Measurements from ENCODE around the gene GRID1.
"Not testable (repeated sequence)": the region's sequence is repeated elsewhere in the genome, so short reads cannot be mapped to it uniquely, and the experiment has no call there.

GRID1 gene

DNA sequence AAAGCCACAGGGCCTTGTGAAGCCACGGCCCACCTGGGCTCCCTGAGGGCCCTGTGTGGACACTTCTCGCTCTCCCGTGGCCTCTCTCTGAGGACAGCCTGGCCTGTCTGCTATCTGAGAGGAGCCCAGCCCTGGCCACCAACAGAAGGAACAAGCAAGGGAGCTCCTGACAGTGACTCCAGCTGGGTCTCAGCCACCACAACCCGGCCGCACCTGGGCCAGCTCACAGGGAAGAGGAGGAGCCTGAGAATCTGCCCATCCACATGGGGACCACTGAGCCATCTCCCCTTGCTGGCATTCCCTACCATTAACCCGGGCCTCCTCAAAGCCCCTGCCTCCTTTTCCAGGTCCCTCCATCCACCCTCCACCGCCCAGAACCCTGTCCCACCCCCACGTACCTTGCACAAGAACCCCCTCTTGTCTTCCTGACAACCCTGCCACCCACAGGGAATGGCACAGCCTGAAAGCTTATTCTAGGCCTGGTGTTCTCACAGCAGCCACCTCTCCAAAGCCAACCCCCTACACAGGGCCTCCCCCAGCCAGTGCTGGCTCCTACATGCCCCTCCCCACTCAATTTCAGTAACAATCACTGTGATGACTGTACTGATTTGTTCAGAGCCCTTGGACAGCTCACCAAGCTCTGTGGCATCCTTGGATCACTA is 120.2 kb downstream of the GRID1 start:
- Histone ChIP-seq H3K4me3 (ENCODE audit: low read length) (no peak overlapping the region), H3K36me3 (ENCODE audit: insufficient read depth, low read depth, low read length) (no peaks in the 10 kb centered on the region), H3K4me1 (ENCODE audit: insufficient read depth, low read length) (no peaks in the 10 kb centered on the region), H3K27me3 (ENCODE audit: insufficient read depth, low read length) (no peaks in the 10 kb centered on the region), H3K9ac (ENCODE audit: low read depth, low read length) (no peak overlapping the region), H3K9me3 (ENCODE audit: insufficient read depth, low read depth, low read length) (peaks cover 9% of the 10 kb centered on the region), H3K27ac (ENCODE audit: low read length) (no peak overlapping the region)

DNA sequence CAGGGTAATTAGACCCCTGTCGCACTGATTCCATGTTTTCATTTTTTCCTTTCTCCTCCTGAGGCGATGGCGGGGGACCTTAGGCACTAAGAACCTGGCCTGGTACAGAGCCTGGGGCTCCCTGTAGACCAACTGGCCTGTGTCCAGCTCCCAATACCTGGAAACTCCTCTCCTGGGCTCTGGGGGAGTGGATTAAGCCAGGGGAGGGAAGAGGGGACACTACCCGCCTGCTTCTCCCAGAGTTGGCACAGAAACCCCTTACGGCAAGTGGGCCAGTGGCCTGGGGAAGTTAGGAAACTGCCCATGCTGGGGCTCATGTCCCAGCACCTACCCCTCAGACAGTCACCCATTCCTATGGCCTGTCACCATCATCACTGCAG is 121.6 kb downstream of the GRID1 start:
- H3K9me3 ChIP-seq (ENCODE audit: insufficient read depth, low read depth, low read length) = peaks cover 6% of the 10 kb centered on the region
- no peaks in the 10 kb centered on the region for H3K4me1 ChIP-seq (ENCODE audit: insufficient read depth, low read length)
- no peak overlapping the region for H3K27ac ChIP-seq (ENCODE audit: low read length)
- no peak overlapping the region for H3K4me3 ChIP-seq (ENCODE audit: low read length)
- H3K27me3 ChIP-seq (ENCODE audit: insufficient read depth, low read length) = no peaks in the 10 kb centered on the region
- H3K9ac ChIP-seq (ENCODE audit: low read depth, low read length) = no peak overlapping the region
- H3K36me3 ChIP-seq (ENCODE audit: insufficient read depth, low read depth, low read length) = no peaks in the 10 kb centered on the region

DNA sequence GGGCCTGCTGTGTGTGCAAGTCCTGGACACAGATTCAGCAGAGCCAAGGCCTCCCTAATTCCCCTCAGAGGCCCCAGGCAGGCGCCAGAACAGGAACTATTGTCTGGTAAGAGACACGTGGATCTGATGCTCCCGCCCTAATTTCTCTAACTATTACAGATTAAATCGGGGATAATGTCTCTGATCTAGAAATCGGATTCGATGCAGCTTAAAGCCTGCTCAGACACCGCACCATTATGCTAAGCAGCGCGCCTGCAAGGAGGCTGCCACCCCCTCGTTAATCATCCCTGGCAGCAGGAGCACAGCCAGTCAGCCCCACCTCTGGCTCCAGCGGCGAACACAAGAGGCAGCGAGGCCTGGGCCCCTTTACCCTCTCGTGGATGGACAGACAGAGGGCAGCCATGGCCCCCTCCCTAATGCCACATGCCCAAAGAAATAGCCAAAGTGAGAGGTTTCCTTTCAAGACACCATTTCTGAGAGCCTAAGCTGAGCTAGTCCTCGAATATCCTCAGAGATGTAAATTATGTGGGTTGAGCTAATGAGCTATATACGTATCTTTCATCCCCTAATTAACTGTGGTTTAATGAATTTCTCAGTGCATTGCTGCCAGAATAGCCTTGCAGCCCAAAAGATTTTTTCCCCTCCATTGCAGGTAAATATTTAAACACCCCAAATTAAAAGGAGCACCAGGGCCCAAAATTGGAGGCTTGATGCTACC is 122.1 kb downstream of the GRID1 start:
- no peak overlapping the region for H3K27ac ChIP-seq (ENCODE audit: low read length)
- no peaks in the 10 kb centered on the region for H3K36me3 ChIP-seq (ENCODE audit: insufficient read depth, low read depth, low read length)

DNA sequence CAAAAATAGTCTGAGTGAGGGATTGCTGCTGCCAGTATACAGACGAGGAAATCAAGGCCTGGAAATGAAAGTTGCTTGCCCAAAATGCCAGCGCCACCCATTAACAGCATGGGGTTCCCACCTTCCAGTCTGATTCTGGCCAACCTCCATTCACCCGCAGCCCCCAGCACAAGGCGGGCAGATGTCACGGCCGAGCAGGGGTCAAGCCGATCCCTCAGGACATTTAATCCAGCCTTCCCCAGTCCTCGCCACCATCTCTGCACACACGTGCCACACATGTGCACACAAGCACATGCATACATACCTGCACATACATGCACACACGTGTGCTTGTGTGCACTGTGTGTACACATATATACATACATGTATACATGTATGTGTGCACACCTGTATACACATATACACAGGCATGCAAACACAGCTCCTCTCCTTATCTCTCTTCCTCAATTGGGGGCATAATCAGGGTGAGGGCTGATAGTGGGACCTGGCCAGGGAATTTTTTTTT is 122.9 kb downstream of the GRID1 start:
- Histone ChIP-seq H3K27ac (ENCODE audit: low read length) (no peak overlapping the region), H3K9me3 (ENCODE audit: insufficient read depth, low read depth, low read length) (peaks cover 11% of the 10 kb centered on the region; the same call in 1 of the 2 replicates), H3K4me3 (ENCODE audit: low read length) (no peak overlapping the region)

More for the DNA sequence above, 122.1 kb downstream of the GRID1 start:
- peaks cover 3% of the 10 kb centered on the region; the same call in 1 of the 2 replicates for H3K9me3 ChIP-seq (ENCODE audit: insufficient read depth, low read depth, low read length)
- no peak overlapping the region for H3K9ac ChIP-seq (ENCODE audit: low read depth, low read length)
- no peaks in the 10 kb centered on the region for H3K4me1 ChIP-seq (ENCODE audit: insufficient read depth, low read length)
- H3K4me3 ChIP-seq (ENCODE audit: low read length) = no peak overlapping the region
- no peaks in the 10 kb centered on the region for H3K27me3 ChIP-seq (ENCODE audit: insufficient read depth, low read length)

DNA sequence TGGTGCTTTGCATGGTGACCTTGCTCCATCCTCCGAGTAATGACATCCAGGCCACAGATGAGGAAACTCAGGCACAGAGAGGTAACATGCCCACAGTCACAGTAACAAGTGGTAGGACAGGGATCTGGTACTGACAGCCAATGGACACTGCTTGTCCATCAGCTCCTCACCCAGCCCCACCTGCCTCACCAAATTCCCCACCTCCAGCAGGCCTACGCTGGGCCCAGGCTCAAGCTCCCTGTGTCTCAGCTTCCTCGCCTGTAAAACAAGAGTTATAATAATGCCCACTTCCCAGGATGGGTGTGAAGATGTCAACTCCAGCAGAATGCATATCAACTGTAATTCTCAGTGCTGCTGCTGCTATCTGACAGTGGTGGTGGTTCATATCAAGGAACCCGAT is 123.8 kb downstream of the GRID1 start:
- Histone ChIP-seq H3K4me3 (ENCODE audit: low read length) (no peak overlapping the region), H3K9ac (ENCODE audit: low read depth, low read length) (no peak overlapping the region), H3K27me3 (ENCODE audit: insufficient read depth, low read length) (no peaks in the 10 kb centered on the region), H3K27ac (ENCODE audit: low read length) (no peak overlapping the region), H3K4me1 (ENCODE audit: insufficient read depth, low read length) (no peaks in the 10 kb centered on the region), H3K36me3 (ENCODE audit: insufficient read depth, low read depth, low read length) (no peaks in the 10 kb centered on the region), H3K9me3 (ENCODE audit: insufficient read depth, low read depth, low read length) (peaks cover 19% of the 10 kb centered on the region)

More for the DNA sequence above, 122.9 kb downstream of the GRID1 start:
- no peaks in the 10 kb centered on the region for H3K27me3 ChIP-seq (ENCODE audit: insufficient read depth, low read length)
- H3K9ac ChIP-seq (ENCODE audit: low read depth, low read length) = no peak overlapping the region
- H3K4me1 ChIP-seq (ENCODE audit: insufficient read depth, low read length) = no peaks in the 10 kb centered on the region
- no peaks in the 10 kb centered on the region for H3K36me3 ChIP-seq (ENCODE audit: insufficient read depth, low read depth, low read length)

DNA sequence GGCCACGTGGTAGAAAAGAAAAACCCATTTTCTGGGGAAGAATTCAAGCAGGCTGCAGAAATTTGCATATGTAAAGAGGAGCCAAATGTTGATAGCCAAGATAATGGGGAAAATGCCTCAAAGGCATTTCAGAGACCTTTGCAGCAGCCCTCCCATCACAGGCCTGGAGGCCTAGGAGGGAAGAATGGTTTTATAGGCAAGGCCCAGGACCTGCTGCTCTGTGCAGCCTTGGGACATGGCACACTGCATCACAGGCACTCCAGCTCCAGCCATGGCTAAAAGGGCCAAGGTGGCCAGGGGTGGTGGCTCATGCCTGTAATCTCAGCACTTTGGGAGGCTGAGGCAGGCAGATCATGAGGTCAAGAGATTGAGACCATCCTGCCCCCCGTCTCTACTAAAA is 128.5 kb downstream of the GRID1 start:
- H3K4me1 ChIP-seq (ENCODE audit: insufficient read depth, low read length) = peaks cover 14% of the 10 kb centered on the region
- not testable (repeated sequence) for H3K27ac ChIP-seq (ENCODE audit: low read length); H3K27me3 ChIP-seq (ENCODE audit: insufficient read depth, low read length); H3K36me3 ChIP-seq (ENCODE audit: insufficient read depth, low read depth, low read length); H3K9ac ChIP-seq (ENCODE audit: low read depth, low read length); H3K4me3 ChIP-seq (ENCODE audit: low read length)
- H3K9me3 ChIP-seq (ENCODE audit: insufficient read depth, low read depth, low read length) = peaks cover 21% of the 10 kb centered on the region

DNA sequence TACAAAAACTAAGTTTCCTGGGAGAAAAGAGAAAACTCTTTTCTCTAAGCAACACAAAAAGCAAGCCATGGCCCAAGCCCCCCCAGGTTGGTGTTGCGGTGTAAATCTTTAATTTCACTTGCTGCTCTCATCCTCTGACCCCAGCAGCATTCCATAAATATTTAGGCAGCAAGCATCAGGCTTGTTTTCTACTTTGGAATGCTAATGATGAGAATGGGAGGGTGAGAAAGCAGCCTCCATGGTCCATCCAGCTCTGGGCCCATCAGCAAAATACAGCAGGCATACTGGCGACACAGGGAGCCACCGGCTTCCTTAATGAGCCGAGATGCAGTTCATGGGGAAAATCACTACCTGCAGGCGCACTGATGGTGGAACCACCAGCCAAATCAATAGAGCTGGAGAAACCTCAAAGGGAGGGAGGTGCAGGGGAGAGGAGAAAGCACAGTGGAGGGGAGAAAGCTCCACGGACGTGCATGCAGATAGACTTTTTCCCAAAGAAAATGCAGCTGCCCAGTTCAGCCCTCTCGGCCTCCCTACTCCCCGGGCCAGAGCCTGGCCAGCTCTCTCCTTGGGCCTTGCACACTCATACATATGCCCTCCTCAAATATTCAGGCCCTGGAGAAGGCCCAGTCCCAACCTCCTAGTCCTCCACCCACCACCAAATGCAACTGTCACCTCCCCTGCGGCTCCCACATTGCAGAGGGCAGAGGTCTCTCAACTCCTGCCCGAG is 131.9 kb downstream of the GRID1 start:
- H3K9ac ChIP-seq (ENCODE audit: low read depth, low read length) = peak overlapping the region; percentile 27; the same call in 1 of the 2 replicates
- no peaks in the 10 kb centered on the region for H3K27me3 ChIP-seq (ENCODE audit: insufficient read depth, low read length)
- H3K27ac ChIP-seq (ENCODE audit: low read length) = no peak overlapping the region
- H3K4me1 ChIP-seq (ENCODE audit: insufficient read depth, low read length) = peaks cover 22% of the 10 kb centered on the region
- no peak overlapping the region for H3K4me3 ChIP-seq (ENCODE audit: low read length)
- peaks cover 21% of the 10 kb centered on the region for H3K9me3 ChIP-seq (ENCODE audit: insufficient read depth, low read depth, low read length)
- H3K36me3 ChIP-seq (ENCODE audit: insufficient read depth, low read depth, low read length) = no peaks in the 10 kb centered on the region

DNA sequence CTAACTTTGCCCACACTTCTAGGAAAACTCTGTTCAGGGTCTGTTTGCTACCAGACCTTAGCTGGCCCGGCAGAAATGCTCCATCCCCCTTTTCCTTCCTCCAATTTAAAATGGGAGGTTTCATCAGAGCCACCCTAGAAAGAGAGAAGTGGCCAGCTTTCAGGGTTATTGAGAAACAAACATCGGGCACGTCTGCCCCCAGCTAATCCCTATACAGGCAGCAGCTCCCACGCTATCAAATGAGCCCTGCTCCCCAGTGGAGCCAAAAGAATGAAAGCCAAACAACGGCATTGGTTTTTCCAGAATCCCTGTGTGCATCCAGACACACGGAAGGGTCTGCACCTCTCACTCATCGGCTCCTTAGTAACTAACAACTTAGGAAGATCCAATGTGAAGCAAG is 132.5 kb downstream of the GRID1 start:
- no peaks in the 10 kb centered on the region for H3K36me3 ChIP-seq (ENCODE audit: insufficient read depth, low read depth, low read length)
- no peak overlapping the region for H3K27ac ChIP-seq (ENCODE audit: low read length)
- no peak overlapping the region for H3K4me3 ChIP-seq (ENCODE audit: low read length)
- no peak overlapping the region for H3K9ac ChIP-seq (ENCODE audit: low read depth, low read length)
- H3K9me3 ChIP-seq (ENCODE audit: insufficient read depth, low read depth, low read length) = peaks cover 15% of the 10 kb centered on the region
- no peaks in the 10 kb centered on the region for H3K27me3 ChIP-seq (ENCODE audit: insufficient read depth, low read length)
- peaks cover 22% of the 10 kb centered on the region for H3K4me1 ChIP-seq (ENCODE audit: insufficient read depth, low read length)

DNA sequence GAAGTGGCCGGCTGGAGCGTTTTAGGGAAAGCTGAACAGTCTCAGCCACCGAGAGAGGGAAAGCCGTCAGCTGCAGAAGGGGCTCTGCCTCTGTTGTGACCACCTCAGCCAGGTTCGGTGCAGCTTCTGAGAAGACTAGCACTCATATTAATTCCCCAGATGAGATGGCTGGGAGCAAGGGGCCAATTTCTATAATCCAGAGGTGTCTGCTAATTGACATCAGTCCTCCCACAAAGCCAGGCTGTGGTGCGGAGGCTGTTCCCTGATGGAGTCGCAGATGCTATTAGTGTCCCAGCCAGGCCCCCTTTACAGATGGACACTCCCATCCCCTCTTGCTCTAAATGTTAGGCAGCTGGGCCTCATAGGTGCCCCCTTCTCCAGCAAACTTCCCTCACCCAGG is 133.5 kb downstream of the GRID1 start:
- Histone ChIP-seq H3K27me3 (ENCODE audit: insufficient read depth, low read length) (no peaks in the 10 kb centered on the region), H3K9ac (ENCODE audit: low read depth, low read length) (peak overlapping the region; percentile 27; the same call in 1 of the 2 replicates), H3K9me3 (ENCODE audit: insufficient read depth, low read depth, low read length) (peaks cover 6% of the 10 kb centered on the region), H3K27ac (ENCODE audit: low read length) (no peak overlapping the region), H3K36me3 (ENCODE audit: insufficient read depth, low read depth, low read length) (no peaks in the 10 kb centered on the region), H3K4me1 (ENCODE audit: insufficient read depth, low read length) (peaks cover 22% of the 10 kb centered on the region), H3K4me3 (ENCODE audit: low read length) (no peak overlapping the region)

DNA sequence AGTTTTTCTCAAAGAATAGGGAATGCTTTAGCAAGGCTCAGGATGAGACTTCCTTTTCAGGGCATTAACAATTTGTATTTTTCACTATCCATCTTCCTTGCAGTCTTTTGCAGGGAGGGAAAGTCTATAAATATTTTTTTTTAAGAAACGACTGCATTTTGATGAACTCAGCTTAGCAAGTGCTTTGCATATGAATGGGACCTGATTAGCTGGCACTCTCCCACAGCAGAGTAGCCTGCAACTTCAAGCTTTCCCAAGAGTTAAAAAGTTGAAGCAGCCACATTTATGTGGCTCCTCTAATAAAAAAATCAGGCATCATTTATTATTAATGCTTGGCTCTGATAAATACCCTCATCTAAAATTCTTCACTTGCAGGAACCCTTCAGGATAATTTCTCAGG is 134.0 kb downstream of the GRID1 start:
- H3K36me3 ChIP-seq (ENCODE audit: insufficient read depth, low read depth, low read length) = no peaks in the 10 kb centered on the region
- H3K27me3 ChIP-seq (ENCODE audit: insufficient read depth, low read length) = no peaks in the 10 kb centered on the region
- H3K9ac ChIP-seq (ENCODE audit: low read depth, low read length) = peak overlapping the region; percentile 27; the same call in 1 of the 2 replicates
- H3K9me3 ChIP-seq (ENCODE audit: insufficient read depth, low read depth, low read length) = peaks cover 1% of the 10 kb centered on the region
- peaks cover 22% of the 10 kb centered on the region for H3K4me1 ChIP-seq (ENCODE audit: insufficient read depth, low read length)
- H3K27ac ChIP-seq (ENCODE audit: low read length) = no peak overlapping the region
- H3K4me3 ChIP-seq (ENCODE audit: low read length) = no peak overlapping the region; the same call in 1 of the 2 replicates

DNA sequence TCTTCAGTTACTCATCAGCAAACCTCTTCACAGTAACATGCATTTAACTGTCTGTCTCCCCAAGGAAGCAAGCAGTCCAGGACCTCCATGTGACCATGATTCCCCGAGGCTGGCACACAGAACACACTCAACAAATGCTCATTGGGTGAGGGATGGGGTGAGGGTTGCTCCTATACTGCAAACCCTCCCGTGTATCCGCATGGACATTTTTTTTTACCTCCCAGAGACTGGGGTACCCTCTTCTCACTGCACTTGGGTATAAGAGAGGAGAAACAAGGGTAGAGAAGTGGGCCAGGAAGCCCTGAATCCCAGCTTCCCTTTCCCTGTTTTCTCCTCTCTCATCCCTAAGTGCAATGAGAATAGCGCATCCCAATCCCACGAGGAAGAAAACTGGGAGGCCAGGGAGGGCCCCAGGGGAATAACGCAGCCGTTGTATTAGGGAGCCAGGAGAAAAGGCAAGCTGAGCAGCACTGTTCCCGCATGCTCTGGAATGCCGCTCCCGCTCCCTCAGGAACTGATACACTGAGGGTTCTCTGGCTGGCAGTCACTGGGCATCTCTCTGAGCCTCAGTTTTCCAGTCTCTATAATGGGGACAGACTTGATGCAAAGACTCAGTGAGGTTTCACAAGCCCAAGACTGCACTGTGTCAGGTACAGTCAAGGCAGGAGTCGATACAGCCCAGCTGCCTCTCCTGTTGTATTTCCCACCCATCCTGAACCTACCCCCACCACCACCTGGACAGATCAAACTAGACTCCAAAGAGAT is 134.6 kb downstream of the GRID1 start:
- no peaks in the 10 kb centered on the region for H3K36me3 ChIP-seq (ENCODE audit: insufficient read depth, low read depth, low read length)
- peaks cover 22% of the 10 kb centered on the region for H3K4me1 ChIP-seq (ENCODE audit: insufficient read depth, low read length)
- no peaks in the 10 kb centered on the region for H3K27me3 ChIP-seq (ENCODE audit: insufficient read depth, low read length)
- H3K27ac ChIP-seq (ENCODE audit: low read length) = no peak overlapping the region
- H3K9me3 ChIP-seq (ENCODE audit: insufficient read depth, low read depth, low read length) = no peaks in the 10 kb centered on the region
- no peak overlapping the region for H3K4me3 ChIP-seq (ENCODE audit: low read length)
- H3K9ac ChIP-seq (ENCODE audit: low read depth, low read length) = no peak overlapping the region

Measured in iPS-20b (cell line).